DOHH2 (cell line): ENCODE measurements around the gene GET4.

Source experiments
- H3F3A ChIP-seq: fragments of 200-600 bp; sonication (generic), shearing (Covaris generic); 2 replicates; pipeline ENCODE4 v1.6.0; 2016; ENCODE audit warnings: antibody characterized with exemption, mild to moderate bottlenecking; ENCODE audit not compliant: control insufficient read depth, insufficient read depth
- H3K27ac ChIP-seq: fragments of 200-600 bp; sonication (generic); 2 replicates; pipeline ENCODE4 v1.5.1; 2014; ENCODE audit warnings: low read depth, mild to moderate bottlenecking, low read length, moderate library complexity
- H3K27me3 ChIP-seq: fragments of 200-600 bp; sonication (generic); 2 replicates; pipeline ENCODE4 v1.6.1; 2014; ENCODE audit warnings: mild to moderate bottlenecking, low read length, mixed read lengths; ENCODE audit not compliant: control insufficient read depth
- H3K36me3 ChIP-seq: fragments of 200-600 bp; sonication (generic); 2 replicates; pipeline ENCODE4 v1.6.1; 2014; ENCODE audit warnings: mild to moderate bottlenecking, low read length, moderate library complexity, mixed read lengths; ENCODE audit not compliant: control insufficient read depth
- H3K4me1 ChIP-seq: fragments of 200-600 bp; sonication (generic); 2 replicates; pipeline ENCODE4 v1.6.1; 2014; ENCODE audit warnings: mild to moderate bottlenecking, low read length, mixed read lengths; ENCODE audit not compliant: control insufficient read depth
- H3K4me2 ChIP-seq: fragments of 200-600 bp; sonication (generic); 2 replicates; pipeline ENCODE4 v1.6.0; 2014; ENCODE audit warnings: mild to moderate bottlenecking, low read length, moderate library complexity
- H3K4me3 ChIP-seq: fragments of 200-600 bp; sonication (generic); 2 replicates; pipeline ENCODE4 v1.5.1; 2014; ENCODE audit warnings: mild to moderate bottlenecking, low read length, mixed read lengths
- H3K79me2 ChIP-seq: fragments of 200-600 bp; sonication (generic); 2 replicates; pipeline ENCODE4 v1.6.1; 2014; ENCODE audit warnings: mild to moderate bottlenecking, low read length, mixed read lengths; ENCODE audit not compliant: control insufficient read depth
- H3K9me2 ChIP-seq: fragments of 200-600 bp; sonication (generic); replicated peaks from 2 replicates; pipeline ENCODE4 v1.6.1; 2014; ENCODE audit warnings: mild to moderate bottlenecking, low read length, mixed read lengths; ENCODE audit not compliant: control insufficient read depth
- H3K9me3 ChIP-seq: fragments of 200-600 bp; sonication (generic); 2 replicates; pipeline ENCODE4 v1.6.1; 2014; ENCODE audit warnings: antibody characterized with exemption, low read length, mixed read lengths; ENCODE audit not compliant: control insufficient read depth, insufficient read depth
- H4K20me1 ChIP-seq: fragments of 200-600 bp; sonication (generic); 2 replicates; pipeline ENCODE4 v1.6.0; 2014; ENCODE audit warnings: low read depth, mild to moderate bottlenecking, antibody characterized with exemption, low read length, moderate library complexity; ENCODE audit not compliant: control insufficient read depth, insufficient read depth
- CTCF ChIP-seq: fragments of 200-600 bp; sonication (generic); IDR thresholded peaks from one replicate; pipeline ENCODE4 v1.5.1; 2014; ENCODE audit warnings: antibody characterized with exemption, mild to moderate bottlenecking, low read depth, low read length; ENCODE audit not compliant: poor library complexity, severe bottlenecking
- EZH2phosphoT487 ChIP-seq: fragments of 200-600 bp; sonication (generic); IDR thresholded peaks from 2 replicates; pipeline ENCODE4 v1.6.1; 2017; ENCODE audit warnings: borderline replicate concordance, mild to moderate bottlenecking, antibody characterized with exemption, low read length, moderate library complexity, mixed read lengths

The GET4 gene

GRCh38 chr7:863106-863505 lies 13.2 kb upstream of the GET4 start:
- Histone ChIP-seq H3K27ac (no peak overlapping the region), H3K27me3 (no peaks in the 10 kb centered on the region), H4K20me1 (peaks cover 3% of the 10 kb centered on the region; the same call in 1 of the 2 replicates), H3K79me2 (no peaks in the 10 kb centered on the region), H3K9me3 (no peaks in the 10 kb centered on the region), H3F3A (no peaks in the 10 kb centered on the region), H3K4me1 (no peaks in the 10 kb centered on the region), H3K36me3 (peaks cover 80% of the 10 kb centered on the region), H3K4me3 (no peak overlapping the region), H3K4me2 (no peak overlapping the region), H3K9me2 (no peaks in the 10 kb centered on the region)
- TF ChIP-seq CTCF (no peak), EZH2phosphoT487 (no peak)

DNA sequence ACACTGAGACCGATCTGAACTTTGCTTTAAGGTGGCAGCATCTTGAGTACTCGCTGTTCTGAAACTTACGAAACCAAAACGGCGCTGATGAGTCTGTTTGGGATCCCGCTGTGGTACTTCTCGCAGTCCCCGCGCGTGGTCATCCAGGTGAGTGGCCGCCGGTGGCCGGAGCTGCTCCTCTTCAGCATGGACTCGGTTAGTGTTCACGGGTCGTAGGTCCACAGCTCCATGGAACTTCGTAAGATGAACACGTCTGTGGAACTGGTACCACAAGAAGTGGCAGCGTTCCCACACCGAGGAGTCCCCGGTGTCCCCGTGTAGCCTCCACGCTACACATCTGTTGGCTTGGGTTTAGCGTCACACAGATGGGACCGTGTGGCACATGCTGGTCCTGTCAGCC lies 10.4 kb upstream of the GET4 start:
- Histone ChIP-seq H3K9me3 (no peaks in the 10 kb centered on the region), H3K27ac (no peak overlapping the region), H3K36me3 (peaks cover 73% of the 10 kb centered on the region), H3K4me2 (no peak overlapping the region), H3K4me1 (no peaks in the 10 kb centered on the region), H4K20me1 (peaks cover 3% of the 10 kb centered on the region; the same call in 1 of the 2 replicates), H3K4me3 (no peak overlapping the region), H3K9me2 (no peaks in the 10 kb centered on the region), H3K79me2 (no peaks in the 10 kb centered on the region), H3F3A (peaks cover under 1% of the 10 kb centered on the region; the same call in 1 of the 2 replicates), H3K27me3 (no peaks in the 10 kb centered on the region)
- TF ChIP-seq EZH2phosphoT487 (no peak), CTCF (no peak)

DNA sequence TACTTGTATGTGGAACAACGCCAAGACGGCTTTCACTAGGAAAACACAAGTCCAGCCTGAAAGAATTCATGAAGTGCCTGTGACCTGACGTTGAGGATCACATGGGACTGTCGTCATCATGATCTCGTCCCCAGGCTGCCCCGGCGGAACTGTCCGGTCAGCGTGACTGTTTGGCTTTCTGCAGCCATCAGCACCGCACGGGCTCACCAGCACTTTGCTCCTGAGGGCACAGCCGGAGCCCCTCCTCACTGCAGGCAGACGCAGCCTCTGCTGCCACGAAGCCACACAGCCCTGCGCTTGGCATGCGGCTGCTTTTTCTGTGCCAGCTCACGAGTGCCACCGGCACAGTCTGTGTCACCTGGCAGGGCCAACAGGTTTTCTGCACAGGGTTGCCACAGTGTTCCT lies 9.4 kb upstream of the GET4 start:
- Histone ChIP-seq H3K4me2 (no peak overlapping the region), H3K36me3 (peaks cover 65% of the 10 kb centered on the region), H3K27ac (no peak overlapping the region), H3K27me3 (no peaks in the 10 kb centered on the region), H3K4me1 (no peaks in the 10 kb centered on the region), H3K9me3 (no peaks in the 10 kb centered on the region), H3K79me2 (no peaks in the 10 kb centered on the region), H3F3A (peaks cover 3% of the 10 kb centered on the region; the same call in 1 of the 2 replicates), H3K9me2 (no peaks in the 10 kb centered on the region), H3K4me3 (no peak overlapping the region), H4K20me1 (no peaks in the 10 kb centered on the region)
- no peak for TF ChIP-seq CTCF
- TF ChIP-seq EZH2phosphoT487, result no peak
